HG03025 (cell line): ENCODE measurements around the gene RBFOX2.

Experiments used
- ATAC-seq: cut with Tn5 transposase; IDR thresholded peaks from one replicate; pipeline ENCODE4 v1.9.1; 2021; ENCODE audit warnings: mild to moderate bottlenecking, moderate library complexity; ENCODE audit not compliant: unreplicated experiment, low FRiP score

The RBFOX2 gene

GRCh38 chr22:35873426-35873825 is 155.2 kb downstream of the RBFOX2 start:
- ATAC-seq: no peak

GRCh38 chr22:35872451-35872850 is 156.2 kb downstream of the RBFOX2 start:
- no peak for ATAC-seq

GRCh38 chr22:35870517-35871293 is 157.9 kb downstream of the RBFOX2 start:
- no peak for ATAC-seq

GRCh38 chr22:35868938-35869337 is 159.7 kb downstream of the RBFOX2 start:
- no peak for ATAC-seq

GRCh38 chr22:35866651-35867050 is 162.0 kb downstream of the RBFOX2 start:
- ATAC-seq: no peak

GRCh38 chr22:35864545-35865165 is 164.0 kb downstream of the RBFOX2 start:
- ATAC-seq: no peak

GRCh38 chr22:35863432-35863831 is 165.2 kb downstream of the RBFOX2 start:
- no peak for ATAC-seq

GRCh38 chr22:35862697-35863096 is 165.9 kb downstream of the RBFOX2 start:
- ATAC-seq: no peak

GRCh38 chr22:35861451-35861850 is 167.2 kb downstream of the RBFOX2 start:
- no peak for ATAC-seq

- no peak for ATAC-seq
Measured at GRCh38 chr22:35860837-35861236, 167.8 kb downstream of the RBFOX2 start.

GRCh38 chr22:35860087-35860733 is 168.4 kb downstream of the RBFOX2 start:
- ATAC-seq: no peak

- ATAC-seq: no peak
Measured at GRCh38 chr22:35854334-35854733, 174.3 kb downstream of the RBFOX2 start.

- ATAC-seq: no peak
Measured at GRCh38 chr22:35852076-35852475, 176.5 kb downstream of the RBFOX2 start.

GRCh38 chr22:35850831-35851230 is 177.8 kb downstream of the RBFOX2 start:
- no peak for ATAC-seq

- no peak for ATAC-seq
Measured at GRCh38 chr22:35846804-35847203, 181.8 kb downstream of the RBFOX2 start.

- no peak for ATAC-seq
Measured at GRCh38 chr22:35844886-35845285, 183.7 kb downstream of the RBFOX2 start.

GRCh38 chr22:35842954-35843353 is 185.7 kb downstream of the RBFOX2 start:
- ATAC-seq: no peak

- ATAC-seq: no peak
Measured at GRCh38 chr22:35842519-35842913, 186.1 kb downstream of the RBFOX2 start.

- ATAC-seq: no peak
Measured at GRCh38 chr22:35841907-35842518, 186.6 kb downstream of the RBFOX2 start.

GRCh38 chr22:35840302-35840739 is 188.3 kb downstream of the RBFOX2 start:
- ATAC-seq: no peak

GRCh38 chr22:35839841-35840301 is 188.8 kb downstream of the RBFOX2 start:
- no peak for ATAC-seq
